ENCODE data around the gene NABP1. TPM values are rescaled to one million over a fixed set of nuclear protein-coding genes. Genes with fewer than 3 reads are reported as not detected.

The NABP1 gene
- total RNA-seq, 1 donor from 2014 or later, result 6.4 TPM

GRCh38 chr2:191645032-191645431 is 32.9 kb upstream of the NABP1 start:
- no peak for DNase-seq (ENCODE audit: low spot score, unreplicated experiment)
- H3K4me3 Mint-ChIP-seq (ENCODE audit: low read depth), result no peak overlapping the region
- H3K36me3 Mint-ChIP-seq (ENCODE audit: insufficient read depth), result no peaks in the 10 kb centered on the region
- H3K27ac Mint-ChIP-seq, result no peak overlapping the region
- H3K27me3 Mint-ChIP-seq, result no peaks in the 10 kb centered on the region
- peaks cover 2% of the 10 kb centered on the region for H3K4me1 Mint-ChIP-seq (ENCODE audit: low read depth)
- no peak for TF ChIP-seq CTCF (IDR thresholded peaks at IDR 0.05; ENCODE audit: unreplicated experiment)
- H3K9me3 Mint-ChIP-seq (ENCODE audit: low read depth), result no peaks in the 10 kb centered on the region

- no peak for TF ChIP-seq CTCF (IDR thresholded peaks at IDR 0.05; ENCODE audit: unreplicated experiment)
- Mint-ChIP-seq H3K36me3 (ENCODE audit: insufficient read depth) (no peaks in the 10 kb centered on the region), H3K4me3 (ENCODE audit: low read depth) (no peak overlapping the region), H3K9me3 (ENCODE audit: low read depth) (no peaks in the 10 kb centered on the region), H3K27me3 (no peaks in the 10 kb centered on the region), H3K27ac (no peak overlapping the region), H3K4me1 (ENCODE audit: low read depth) (peaks cover 2% of the 10 kb centered on the region)
- DNase-seq (ENCODE audit: low spot score, unreplicated experiment), result no peak
Measured at GRCh38 chr2:191645434-191646162, 32.3 kb upstream of the NABP1 start.

- TF ChIP-seq CTCF (IDR thresholded peaks at IDR 0.05; ENCODE audit: unreplicated experiment), result no peak
- no peak overlapping the region for H3K4me3 Mint-ChIP-seq (ENCODE audit: low read depth)
Measured at GRCh38 chr2:191646163-191646902, 31.6 kb upstream of the NABP1 start.

GRCh38 chr2:191649519-191649918 is 28.4 kb upstream of the NABP1 start:
- no peak for TF ChIP-seq CTCF (IDR thresholded peaks at IDR 0.05; ENCODE audit: unreplicated experiment)
- H3K4me1 Mint-ChIP-seq (ENCODE audit: low read depth), result peaks cover 2% of the 10 kb centered on the region

More at GRCh38 chr2:191646163-191646902, 31.6 kb upstream of the NABP1 start:
- DNase-seq (ENCODE audit: low spot score, unreplicated experiment), result no peak
- H3K36me3 Mint-ChIP-seq (ENCODE audit: insufficient read depth), result no peaks in the 10 kb centered on the region
- H3K9me3 Mint-ChIP-seq (ENCODE audit: low read depth), result no peaks in the 10 kb centered on the region
- H3K27me3 Mint-ChIP-seq, result no peaks in the 10 kb centered on the region
- H3K27ac Mint-ChIP-seq, result no peak overlapping the region
- H3K4me1 Mint-ChIP-seq (ENCODE audit: low read depth), result peaks cover 2% of the 10 kb centered on the region

GRCh38 chr2:191650896-191651773 is 26.8 kb upstream of the NABP1 start:
- no peaks in the 10 kb centered on the region for H3K9me3 Mint-ChIP-seq (ENCODE audit: low read depth)
- H3K4me3 Mint-ChIP-seq (ENCODE audit: low read depth), result no peak overlapping the region
- peaks cover 2% of the 10 kb centered on the region for H3K4me1 Mint-ChIP-seq (ENCODE audit: low read depth)
- TF ChIP-seq CTCF (IDR thresholded peaks at IDR 0.05; ENCODE audit: unreplicated experiment), result no peak
- no peaks in the 10 kb centered on the region for H3K36me3 Mint-ChIP-seq (ENCODE audit: insufficient read depth)
- no peaks in the 10 kb centered on the region for H3K27me3 Mint-ChIP-seq
- H3K27ac Mint-ChIP-seq, result no peak overlapping the region
- no peak for DNase-seq (ENCODE audit: low spot score, unreplicated experiment)

More at GRCh38 chr2:191649519-191649918, 28.4 kb upstream of the NABP1 start:
- Mint-ChIP-seq H3K36me3 (ENCODE audit: insufficient read depth) (no peaks in the 10 kb centered on the region), H3K4me3 (ENCODE audit: low read depth) (no peak overlapping the region), H3K27ac (no peak overlapping the region), H3K27me3 (no peaks in the 10 kb centered on the region), H3K9me3 (ENCODE audit: low read depth) (no peaks in the 10 kb centered on the region)
- DNase-seq (ENCODE audit: low spot score, unreplicated experiment), result no peak
